Tibial nerve (tissue), 4 donors: ENCODE measurements around the gene TMEM132E. TPM values are rescaled to one million over a fixed set of nuclear protein-coding genes. Genes with fewer than 3 reads are reported as not detected.

Experiments used
- DNase-seq, 2 donors: peaks; one replicate each; pipeline ENCODE4 v3.0.0-alpha.2; 2019; ENCODE audit warnings: low spot score in 2 of 2
- H3K27ac ChIP-seq, 4 donors: fragments of 200-600 bp; sonication (generic) in 3 of 4; one replicate each; pipeline ENCODE4 v1.5.1; 2017 to 2019; ENCODE audit warnings: mild to moderate bottlenecking in 1 of 4
- H3K27me3 ChIP-seq, 2 donors: fragments of 200-600 bp; sonication (generic) in 1 of 2; one replicate each; pipeline versions ENCODE4 v1.5.1 to v1.6.0; 2017 to 2019
- H3K36me3 ChIP-seq, 3 donors: fragments of 200-600 bp; sonication (generic); one replicate each; pipeline ENCODE4 v1.5.1; 2018 to 2019
- H3K4me1 ChIP-seq, 4 donors: fragments of 200-600 bp; sonication (generic) in 3 of 4; one replicate each; pipeline ENCODE4 v1.5.1; 2017 to 2019
- H3K4me3 ChIP-seq, 4 donors: fragments of 200-600 bp; sonication (generic) in 3 of 4; one replicate each; pipeline ENCODE4 v1.5.1; 2017 to 2019; ENCODE audit warnings: mild to moderate bottlenecking in 1 of 4, moderate library complexity in 1 of 4
- H3K9me3 ChIP-seq, 4 donors: fragments of 200-600 bp; sonication (generic) in 3 of 4; one replicate each; pipeline ENCODE4 v1.5.1; 2017 to 2019
- CTCF ChIP-seq, 5 experiments: fragments of 200-600 bp in 3 of 5; fragments of 450-650 bp in 2 of 5; sonication (generic) in 3 of 5; IDR thresholded peaks; one replicate each; pipeline ENCODE4 v1.5.1; 2016 to 2019; ENCODE audit warnings: antibody characterized with exemption in 5 of 5, mild to moderate bottlenecking in 3 of 5, moderate library complexity in 2 of 5
- EP300 ChIP-seq, 2 donors: sonication (generic); formaldehyde crosslinking; IDR thresholded peaks; one replicate each; pipeline ENCODE4 v1.6.1; 2017; ENCODE audit warnings: antibody characterized with exemption in 2 of 2, mild to moderate bottlenecking in 1 of 2
- POLR2A ChIP-seq, 2 donors: fragments of 450-650 bp; IDR thresholded peaks; one replicate each; pipeline ENCODE4 v1.6.1; 2017; ENCODE audit warnings: antibody characterized with exemption in 2 of 2, mild to moderate bottlenecking in 2 of 2, moderate library complexity in 2 of 2
- WGBS, 2 donors: methylation state at CpG; one replicate each; pipeline ENCODE4 v1.1.5; 2018; 5-methylcytosine and 5-hydroxymethylcytosine counted together
- total RNA-seq, 4 donors: library from RNA; depleted of rRNA; stranded (reverse); fragments of >200 nt; gene quantifications; one replicate each; pipeline ENCODE4 v1.1.0, GENCODE V29; 2016

The TMEM132E gene
- total RNA-seq, 4 donors from 2014 or later = 0.42 to 0.59 TPM; not detected in 2

DNA sequence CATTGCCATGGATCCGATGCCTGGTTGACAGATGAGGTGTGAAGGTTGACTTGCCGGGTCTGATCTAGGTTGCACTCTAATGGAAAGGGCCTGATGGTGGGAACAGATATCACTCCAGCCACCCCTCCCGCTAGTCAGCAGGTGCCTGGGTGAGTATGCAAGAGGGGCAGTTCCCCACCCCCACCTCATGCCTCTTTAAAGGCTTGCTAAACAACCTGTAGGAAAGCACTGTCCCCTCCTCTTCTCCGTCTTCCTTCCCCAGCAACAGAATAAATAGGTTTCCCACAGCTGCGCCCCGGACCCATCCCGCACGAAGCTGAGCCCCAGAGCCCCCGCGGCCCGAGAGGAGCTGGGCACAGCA lies 746 bp upstream of the TMEM132E start:
- peaks cover 0 to 42% (median 32%) of the 10 kb centered on the region in 4 donors for H3K4me1 ChIP-seq
- H3K4me3 ChIP-seq = peak overlapping the region; percentile 34 to 57 (median 48)
- TF ChIP-seq CTCF (IDR thresholded peaks at IDR 0.05) (no peak), EP300 (IDR thresholded peaks at IDR 0.05) (no peak), POLR2A (IDR thresholded peaks at IDR 0.05) (no peak)
- H3K36me3 ChIP-seq = no peaks in the 10 kb centered on the region
- H3K9me3 ChIP-seq = peaks cover 0 to 10% (median 0%) of the 10 kb centered on the region in 4 donors
- no peak for DNase-seq
- WGBS, 2 donors = 19 to 29% methylated on average over 6 to 11 of the region's 11 CpGs
- H3K27ac ChIP-seq = no peak overlapping the region
- peaks cover 0 to 88% of the 10 kb centered on the region in 2 donors for H3K27me3 ChIP-seq

DNA sequence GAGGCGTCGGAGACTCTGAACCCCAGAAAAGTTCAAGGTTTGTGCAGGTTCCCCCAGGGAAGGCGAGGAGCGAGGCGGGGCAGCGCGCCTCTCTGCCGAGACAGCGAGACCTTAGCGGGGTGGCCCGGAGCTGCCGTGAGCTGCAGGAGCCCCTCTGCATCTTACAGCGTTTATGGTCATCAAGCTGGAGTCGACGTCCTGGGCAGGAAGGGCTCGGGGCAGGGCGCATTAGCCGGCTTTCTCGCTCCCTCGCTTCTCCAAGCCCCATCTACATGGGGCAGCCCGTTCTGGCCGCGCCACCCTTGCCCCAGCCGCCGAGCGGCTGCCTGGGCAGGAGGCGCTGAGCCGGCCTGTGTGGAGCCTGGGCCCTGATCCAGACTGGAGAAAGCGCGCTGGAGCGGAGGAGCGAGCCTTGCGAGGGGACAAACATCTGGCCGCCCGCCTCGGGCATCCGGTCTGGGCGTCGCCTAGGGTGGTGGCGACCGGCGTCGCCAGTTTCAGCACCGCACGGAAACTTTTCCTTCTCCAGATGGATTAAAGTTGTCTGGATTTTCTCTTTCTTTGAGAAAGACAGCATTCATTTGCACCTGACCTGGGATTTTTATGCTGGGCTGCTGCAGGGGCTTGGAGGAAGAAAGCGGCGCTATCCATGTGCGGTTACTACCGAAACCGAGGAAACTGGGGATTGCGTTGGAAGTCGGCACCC lies 750 bp downstream of the TMEM132E start:
- peak overlapping the region; percentile 34 to 57 (median 48) for H3K4me3 ChIP-seq
- no peak for DNase-seq
- 1 to 2% methylated on average over 31 to 32 of the region's 52 CpGs for WGBS, 2 donors
- H3K27ac ChIP-seq = no peak overlapping the region
- peaks cover 0 to 92% of the 10 kb centered on the region in 2 donors for H3K27me3 ChIP-seq
- H3K36me3 ChIP-seq = no peaks in the 10 kb centered on the region
- H3K9me3 ChIP-seq = peaks cover 0 to 4% (median 0%) of the 10 kb centered on the region in 4 donors
- TF ChIP-seq CTCF (IDR thresholded peaks at IDR 0.05) = no peak
- TF ChIP-seq EP300 (IDR thresholded peaks at IDR 0.05) = no peak
- TF ChIP-seq POLR2A (IDR thresholded peaks at IDR 0.05) = no peak
- peaks cover 0 to 42% (median 32%) of the 10 kb centered on the region in 4 donors for H3K4me1 ChIP-seq

DNA sequence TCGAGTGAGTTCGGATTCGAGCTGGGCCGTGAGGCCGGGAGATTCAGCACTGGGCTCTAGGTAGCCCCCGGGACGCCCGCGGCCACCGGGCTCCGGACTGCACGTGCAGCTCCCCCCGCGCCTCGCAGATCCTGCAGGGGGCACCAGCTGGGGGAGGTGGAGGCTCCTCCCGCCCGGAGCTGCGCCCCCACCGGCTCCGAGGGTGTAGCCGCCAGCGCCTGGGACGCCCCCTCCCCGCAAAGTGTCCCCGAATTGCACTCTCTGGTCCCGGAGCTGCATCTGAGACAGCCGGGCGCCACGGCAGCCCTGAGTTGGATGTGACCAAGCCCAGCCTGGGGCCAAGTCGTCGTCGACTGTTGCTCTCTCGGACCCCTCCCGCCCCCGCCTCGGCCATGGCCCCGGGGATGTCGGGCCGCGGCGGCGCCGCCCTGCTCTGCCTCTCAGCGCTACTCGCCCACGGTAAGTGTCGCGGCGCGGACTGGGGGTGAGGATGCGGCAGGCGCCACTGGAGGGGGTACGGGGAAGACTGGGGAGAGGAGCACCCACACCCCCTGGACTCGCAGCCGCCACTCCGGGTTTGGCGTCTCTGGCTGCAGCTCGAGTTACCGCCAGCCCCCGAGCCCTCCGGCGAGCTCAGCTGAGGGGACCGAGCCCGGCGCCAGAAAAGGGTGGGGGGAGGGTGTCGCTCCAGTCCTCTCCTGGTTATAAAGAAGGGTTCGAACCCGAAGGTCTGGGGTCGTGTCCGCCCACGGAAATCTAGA lies 1.5 kb downstream of the TMEM132E start:
- WGBS, 2 donors = 0 to 1% methylated on average over 34 to 36 of the region's 71 CpGs
- H3K4me3 ChIP-seq = peak overlapping the region; percentile 34 to 57 (median 48)
- H3K9me3 ChIP-seq = no peaks in the 10 kb centered on the region
- TF ChIP-seq POLR2A (IDR thresholded peaks at IDR 0.05) = no peak
- TF ChIP-seq EP300 (IDR thresholded peaks at IDR 0.05) = no peak
- TF ChIP-seq CTCF (IDR thresholded peaks at IDR 0.05) = no peak
- peaks cover 0 to 42% (median 32%) of the 10 kb centered on the region in 4 donors for H3K4me1 ChIP-seq
- no peaks in the 10 kb centered on the region for H3K36me3 ChIP-seq
- DNase-seq = no peak
- H3K27ac ChIP-seq = no peak overlapping the region
- H3K27me3 ChIP-seq = peaks cover 0 to 91% of the 10 kb centered on the region in 2 donors

DNA sequence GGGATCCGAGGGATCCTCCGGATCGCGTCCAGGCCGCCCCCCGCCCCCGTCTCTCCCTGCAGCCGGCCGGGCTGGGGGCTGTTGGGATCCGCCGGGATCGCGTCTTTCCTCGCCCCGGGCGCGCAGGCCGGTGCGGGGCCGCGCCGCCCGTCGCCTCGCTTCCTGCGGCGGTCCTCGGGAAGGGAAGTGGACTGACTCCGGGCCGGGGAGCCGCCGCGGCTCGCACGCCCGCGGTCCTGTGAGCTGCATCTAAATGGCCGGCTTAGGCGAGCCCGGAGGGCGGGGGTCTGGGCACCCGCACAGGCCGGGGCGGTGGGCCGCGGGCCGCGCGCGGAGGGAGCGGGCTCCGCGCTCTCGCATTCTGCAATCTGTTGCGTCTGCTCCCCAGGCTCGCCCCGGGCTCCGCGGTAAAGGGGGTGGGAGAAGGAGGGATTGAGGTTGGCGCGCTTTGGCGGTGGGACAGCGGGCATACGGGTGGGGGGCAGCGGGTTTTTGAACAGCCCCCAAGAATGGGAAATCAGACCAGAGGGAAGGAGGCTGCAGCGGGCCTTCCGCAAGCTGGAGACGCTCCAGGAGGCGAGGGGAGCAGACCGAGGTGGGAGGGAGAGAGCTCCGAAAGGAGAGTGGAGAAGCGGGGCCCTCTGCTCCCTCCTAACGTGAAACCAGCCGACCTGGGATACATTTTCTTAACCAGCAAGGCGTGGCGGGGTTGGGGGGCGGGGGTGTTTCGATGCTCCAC lies 2.2 kb downstream of the TMEM132E start:
- Histone ChIP-seq H3K4me3 (peak overlapping the region; percentile 15 to 57 (median 48)), H3K27me3 (peaks cover 0 to 88% of the 10 kb centered on the region in 2 donors), H3K27ac (no peak overlapping the region), H3K4me1 (peaks cover 0 to 42% (median 32%) of the 10 kb centered on the region in 4 donors), H3K36me3 (no peaks in the 10 kb centered on the region), H3K9me3 (no peaks in the 10 kb centered on the region)
- TF ChIP-seq EP300 (IDR thresholded peaks at IDR 0.05) = no peak
- no peak for TF ChIP-seq CTCF (IDR thresholded peaks at IDR 0.05)
- TF ChIP-seq POLR2A (IDR thresholded peaks at IDR 0.05) = no peak
- WGBS, 2 donors = 2% methylated on average over 22 to 36 of the region's 78 CpGs
- no peak for DNase-seq
